SIG-M5 (cell line): ENCODE results near the gene ATE1.
"Not testable (repeated sequence)": the region's sequence is repeated elsewhere in the genome, so short reads cannot be mapped to it uniquely, and the experiment has no call there.

Experiments
- DNase-seq: peaks from one replicate; lab custom pipeline; 2025; lab: John Stamatoyannopoulos, UW

Gene ATE1

GRCh38 chr10:121734589-121735045, 193.2 kb downstream of the ATE1 start:
- DNase-seq = no peak

- no peak for DNase-seq
These were observed 195.0 kb downstream of the ATE1 start for GRCh38 chr10:121732656-121733445.

GRCh38 chr10:121732172-121732571, 195.7 kb downstream of the ATE1 start:
- DNase-seq = no peak

- no peak for DNase-seq
These were observed 203.5 kb downstream of the ATE1 start for GRCh38 chr10:121724282-121724681.

GRCh38 chr10:121722665-121723064, 205.2 kb downstream of the ATE1 start:
- DNase-seq = no peak

GRCh38 chr10:121721257-121721656, 206.6 kb downstream of the ATE1 start:
- no peak for DNase-seq

GRCh38 chr10:121715969-121716368, 211.9 kb downstream of the ATE1 start:
- DNase-seq = no peak

- no peak for DNase-seq
These were observed 212.8 kb downstream of the ATE1 start for GRCh38 chr10:121715076-121715475.

- no peak for DNase-seq
These were observed 214.3 kb downstream of the ATE1 start for GRCh38 chr10:121713486-121713885.

GRCh38 chr10:121710971-121711370, 216.9 kb downstream of the ATE1 start:
- no peak for DNase-seq

- DNase-seq = no peak
These were observed 217.6 kb downstream of the ATE1 start for GRCh38 chr10:121710207-121710606.

- no peak for DNase-seq
These were observed 218.2 kb downstream of the ATE1 start for GRCh38 chr10:121709675-121710073.

GRCh38 chr10:121708728-121709674, 218.8 kb downstream of the ATE1 start:
- no peak for DNase-seq

GRCh38 chr10:121702351-121703320, 225.2 kb downstream of the ATE1 start:
- no peak for DNase-seq

GRCh38 chr10:121700416-121700815, 227.4 kb downstream of the ATE1 start:
- no peak for DNase-seq

- DNase-seq = not testable (repeated sequence)
These were observed 228.1 kb downstream of the ATE1 start for GRCh38 chr10:121699703-121700102.

- DNase-seq = no peak
These were observed 228.9 kb downstream of the ATE1 start for GRCh38 chr10:121698902-121699301.

- no peak for DNase-seq
These were observed 229.5 kb downstream of the ATE1 start for GRCh38 chr10:121698336-121698735.

- no peak for DNase-seq
These were observed 231.0 kb downstream of the ATE1 start for GRCh38 chr10:121696854-121697253.

- DNase-seq = no peak
These were observed 231.9 kb downstream of the ATE1 start for GRCh38 chr10:121695731-121696464.
